Fibroblast of pulmonary artery (primary cell): ENCODE data around the gene GPX2.

ENCODE experiments used
- DNase-seq: peaks from one replicate; pipeline ENCODE4 v3.0.0-alpha.2; 2010; ENCODE audit warnings: low read depth
- H3K4me3 ChIP-seq: replicated peaks from 2 replicates; pipeline ENCODE4 v1.5.1; 2011; ENCODE audit warnings: low read depth, mild to moderate bottlenecking, control low read depth, low read length, moderate library complexity
- TF ChIP-seq, protein P1 (sequence below): IDR thresholded peaks from 2 replicates; pipeline ENCODE4 v1.5.1; 2011; ENCODE audit warnings: mild to moderate bottlenecking, control low read depth, low read length, inconsistent platforms; ENCODE audit errors: missing control alignments

GPX2 gene

DNA sequence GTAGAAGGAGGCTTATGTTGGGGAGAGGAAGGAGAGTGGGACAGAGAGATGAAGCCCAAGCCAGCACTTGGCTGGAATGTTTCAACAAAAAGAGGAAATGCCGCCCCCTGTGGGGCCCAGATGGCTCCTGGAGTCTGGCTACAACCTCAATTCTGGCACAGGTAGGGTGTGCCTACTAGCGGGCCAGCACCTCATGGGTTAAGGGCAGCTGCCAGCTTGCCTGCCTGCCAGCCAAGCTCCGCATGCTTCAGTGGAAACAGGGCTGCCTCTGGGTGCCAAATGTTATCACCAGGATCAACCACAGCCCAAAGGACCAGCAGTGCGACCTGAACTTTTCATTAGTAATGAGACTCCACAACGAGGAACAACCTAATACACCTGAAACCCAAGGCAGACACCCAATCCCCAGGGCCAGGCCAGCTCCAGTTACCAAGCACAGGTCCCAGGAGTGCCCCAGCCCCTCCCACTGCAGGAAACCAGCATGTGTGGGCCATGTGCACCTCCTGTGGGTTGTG lies 18.3 kb upstream of the GPX2 start:
- H3K4me3 ChIP-seq, result no peak overlapping the region
- DNase-seq, result no peak
- TF ChIP-seq, protein P1, sequence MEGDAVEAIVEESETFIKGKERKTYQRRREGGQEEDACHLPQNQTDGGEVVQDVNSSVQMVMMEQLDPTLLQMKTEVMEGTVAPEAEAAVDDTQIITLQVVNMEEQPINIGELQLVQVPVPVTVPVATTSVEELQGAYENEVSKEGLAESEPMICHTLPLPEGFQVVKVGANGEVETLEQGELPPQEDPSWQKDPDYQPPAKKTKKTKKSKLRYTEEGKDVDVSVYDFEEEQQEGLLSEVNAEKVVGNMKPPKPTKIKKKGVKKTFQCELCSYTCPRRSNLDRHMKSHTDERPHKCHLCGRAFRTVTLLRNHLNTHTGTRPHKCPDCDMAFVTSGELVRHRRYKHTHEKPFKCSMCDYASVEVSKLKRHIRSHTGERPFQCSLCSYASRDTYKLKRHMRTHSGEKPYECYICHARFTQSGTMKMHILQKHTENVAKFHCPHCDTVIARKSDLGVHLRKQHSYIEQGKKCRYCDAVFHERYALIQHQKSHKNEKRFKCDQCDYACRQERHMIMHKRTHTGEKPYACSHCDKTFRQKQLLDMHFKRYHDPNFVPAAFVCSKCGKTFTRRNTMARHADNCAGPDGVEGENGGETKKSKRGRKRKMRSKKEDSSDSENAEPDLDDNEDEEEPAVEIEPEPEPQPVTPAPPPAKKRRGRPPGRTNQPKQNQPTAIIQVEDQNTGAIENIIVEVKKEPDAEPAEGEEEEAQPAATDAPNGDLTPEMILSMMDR, result no peak

DNA sequence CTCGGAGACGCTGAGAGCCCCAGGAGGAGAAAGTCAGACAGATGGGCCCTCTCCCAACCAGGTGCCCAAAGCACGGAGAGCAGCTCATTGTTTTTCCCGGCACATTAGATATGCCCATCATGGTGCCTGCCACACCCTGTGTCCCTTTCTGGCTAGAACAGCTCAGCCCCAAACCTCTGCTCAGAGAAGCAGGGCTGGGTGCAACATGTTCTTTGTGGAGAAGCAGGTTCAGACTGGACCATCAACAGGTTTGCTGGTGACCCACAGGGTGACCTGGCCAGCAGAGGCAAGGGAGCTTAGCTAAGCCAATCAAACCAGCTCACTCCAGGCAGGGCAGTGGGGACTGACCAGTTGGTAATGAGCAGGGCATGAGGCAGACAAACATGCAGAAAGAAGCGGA lies 16.2 kb upstream of the GPX2 start:
- DNase-seq, result no peak
- TF ChIP-seq, protein P1, result no peak

DNA sequence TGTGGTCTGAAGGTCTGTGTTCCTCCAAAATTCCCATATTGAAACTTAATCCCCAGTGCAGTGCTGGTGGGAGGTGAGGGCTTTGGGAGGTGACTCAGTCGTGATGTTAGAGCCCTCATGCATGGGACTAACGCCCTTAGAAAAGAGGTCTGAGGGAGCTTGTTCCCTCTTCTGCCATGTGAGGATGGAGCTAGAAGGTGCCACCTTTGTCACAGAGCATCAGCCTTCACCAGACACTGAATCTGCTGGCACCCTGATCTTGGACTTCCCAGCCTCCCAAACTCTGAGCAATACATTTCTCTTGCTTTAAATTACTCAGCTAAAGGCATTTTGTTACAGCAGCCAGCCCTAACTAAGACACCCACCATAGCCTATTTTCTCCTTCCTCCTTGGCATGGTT lies 15.7 kb upstream of the GPX2 start:
- TF ChIP-seq, protein P1, result no peak
- H3K4me3 ChIP-seq, result no peak overlapping the region
- no peak for DNase-seq

More for the DNA sequence above, 16.2 kb upstream of the GPX2 start:
- H3K4me3 ChIP-seq, result no peak overlapping the region

DNA sequence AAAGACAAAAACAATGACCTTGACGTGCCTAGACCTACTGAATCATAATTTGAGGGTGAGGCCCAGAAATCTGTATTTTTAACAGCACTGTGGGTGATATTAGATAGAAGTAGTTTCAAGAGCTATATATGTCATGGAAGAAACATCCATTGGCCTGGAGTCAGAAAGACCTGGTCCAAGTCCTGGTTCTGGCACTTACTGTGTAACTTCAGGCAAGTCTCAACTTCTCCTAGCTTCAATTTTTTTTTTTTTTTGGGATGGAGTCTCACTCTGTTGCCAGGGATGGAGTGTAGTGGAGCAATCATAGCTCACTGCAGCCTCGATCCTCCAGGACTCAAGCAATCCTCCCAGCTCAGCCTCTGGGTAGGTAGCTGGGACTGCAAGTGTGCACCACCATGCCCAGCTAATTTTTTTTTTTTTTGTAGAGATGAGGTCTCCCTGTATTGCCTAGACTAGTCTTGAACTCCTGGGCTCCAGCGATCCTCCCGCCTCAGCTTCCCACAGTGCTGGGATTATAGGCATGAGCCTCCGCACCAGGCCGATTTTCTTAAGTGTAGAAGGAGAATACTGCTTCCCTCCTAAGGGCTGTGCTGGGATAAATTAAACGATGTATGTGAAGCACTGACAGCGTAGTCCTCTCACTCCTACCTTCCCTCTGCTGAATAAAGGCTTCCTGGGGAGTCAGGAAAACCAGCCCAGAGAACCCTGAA lies 14.3 kb upstream of the GPX2 start:
- DNase-seq, result no peak
- no peak overlapping the region for H3K4me3 ChIP-seq
- TF ChIP-seq, protein P1, result no peak

DNA sequence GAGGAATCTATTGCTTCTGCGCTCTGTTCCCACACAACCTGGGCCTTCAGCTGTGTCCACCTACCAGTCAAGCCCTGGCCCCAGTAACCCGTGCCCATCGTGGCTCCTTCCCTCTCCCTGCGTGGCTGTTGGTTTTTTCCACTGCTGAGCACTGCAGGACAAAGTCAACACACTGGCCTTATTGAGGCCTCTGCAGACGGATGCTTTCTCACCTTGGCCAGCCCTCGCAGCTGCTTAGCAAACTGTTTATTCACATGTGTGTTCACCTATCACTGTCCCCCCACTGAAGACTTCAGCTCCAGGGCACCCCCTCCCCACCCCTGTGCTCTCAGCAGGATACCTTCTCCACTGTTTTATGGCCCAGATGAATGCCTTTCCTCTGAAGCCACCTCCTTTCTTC lies 12.8 kb upstream of the GPX2 start:
- no peak overlapping the region for H3K4me3 ChIP-seq
- TF ChIP-seq, protein P1, result no peak
- DNase-seq, result no peak

DNA sequence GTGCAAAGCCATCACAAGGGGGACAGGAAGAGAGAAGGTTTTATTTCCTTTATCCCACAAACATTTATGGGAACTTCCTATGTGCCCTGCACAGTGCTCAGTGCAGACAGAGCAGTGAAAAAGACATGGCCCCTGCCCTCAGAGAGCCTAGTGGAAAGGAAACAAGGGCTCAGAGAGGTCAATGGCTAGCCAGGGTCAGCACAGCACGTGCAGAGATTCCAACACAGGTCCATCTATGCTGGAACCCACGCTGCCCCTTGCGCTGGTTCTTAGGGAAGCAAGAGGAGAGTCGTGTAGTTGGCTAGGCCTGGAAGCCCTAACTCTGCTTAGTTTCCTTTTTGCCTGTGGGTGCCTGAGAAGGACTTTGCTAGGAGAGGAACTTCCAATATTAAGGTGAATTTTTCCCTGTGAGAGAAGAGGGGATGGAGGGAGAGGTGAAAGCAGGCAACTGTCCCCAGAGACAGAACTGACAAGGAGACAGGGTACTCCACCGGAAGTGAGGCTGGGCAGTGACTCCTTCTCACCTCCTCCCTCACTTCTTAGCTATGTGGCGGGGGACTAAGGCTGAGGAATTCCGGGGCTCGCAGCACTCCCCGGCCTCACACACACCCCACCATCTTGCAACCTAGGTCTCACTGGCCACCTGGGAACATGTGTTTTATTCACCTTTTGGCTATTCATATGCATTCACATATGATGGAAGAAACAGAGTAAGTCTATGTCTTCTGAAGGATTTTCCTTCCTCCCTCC lies 12.1 kb upstream of the GPX2 start:
- DNase-seq, result no peak
- H3K4me3 ChIP-seq, result no peak overlapping the region
- TF ChIP-seq, protein P1, result no peak
